IMR-90 (cell line): ENCODE measurements around the gene LRP1B. TPM values are rescaled to one million over a fixed set of nuclear protein-coding genes. Genes with fewer than 3 reads are reported as not detected.

Source experiments
- ATAC-seq: fragments of 200-7000 bp; cut with Tn5 transposase; 2 replicates; pipeline ENCODE4 v1.9.1; 2020; ENCODE audit warnings: low read depth, mild to moderate bottlenecking, moderate library complexity
- BruUV-seq: library from RNA; stranded (reverse); fragments of 400-500 nt; replicated peaks from 2 replicates; lab custom pipeline; 2021; lab: Mats Ljungman, UMichigan
- CTCF ChIA-PET: fragments of 300-600 bp; formaldehyde crosslinking; extraction: SDS; loops from one replicate; lab custom pipeline; 2021; ENCODE audit warnings: antibody characterized with exemption; lab: Yijun Ruan, JAX
- POLR2A ChIA-PET: fragments of 300-600 bp; sonication (Branson Sonifier 250); formaldehyde crosslinking; loops from one replicate; lab custom pipeline; 2022; ENCODE audit warnings: antibody characterized with exemption; ENCODE audit not compliant: unreplicated experiment; lab: Charles Lee
- DNase-seq: peaks from one replicate; pipeline ENCODE4 v3.0.0; 2013
- H2AFZ ChIP-seq: replicated peaks from 2 replicates; pipeline ENCODE3; 2013; ENCODE audit warnings: low read length, mild to moderate bottlenecking; ENCODE audit not compliant: poor library complexity
- H2AK5ac ChIP-seq: 2 replicates; pipeline ENCODE4 v1.6.1; 2013; ENCODE audit warnings: low read depth, low read length, inconsistent platforms
- H2AK9ac ChIP-seq: replicated peaks from 2 replicates; pipeline ENCODE3; 2013; ENCODE audit warnings: mild to moderate bottlenecking, low read depth, low read length, moderate library complexity; ENCODE audit not compliant: poor library complexity
- H2BK120ac ChIP-seq: 2 replicates; pipeline ENCODE4 v1.6.1; 2013; ENCODE audit warnings: low read depth, low read length, inconsistent platforms
- H2BK15ac ChIP-seq: 3 replicates; pipeline ENCODE4 v1.6.1; 2013; ENCODE audit warnings: low read depth, low read length, inconsistent platforms
- H2BK20ac ChIP-seq: 2 replicates; pipeline ENCODE4 v1.6.1; 2013; ENCODE audit warnings: low read depth, mild to moderate bottlenecking, inconsistent platforms, low read length, moderate library complexity
- H2BK5ac ChIP-seq: 2 replicates; pipeline ENCODE4 v1.6.1; 2013; ENCODE audit warnings: mild to moderate bottlenecking, low read depth, low read length, inconsistent platforms; ENCODE audit not compliant: poor library complexity, severe bottlenecking
- H3K14ac ChIP-seq: replicated peaks from 2 replicates; pipeline ENCODE4 v1.6.1; 2013; ENCODE audit warnings: low read depth, low read length, inconsistent platforms
- H3K18ac ChIP-seq: 2 replicates; pipeline ENCODE4 v1.6.1; 2013; ENCODE audit warnings: low read depth, low read length, control low read depth
- H3K23ac ChIP-seq: 2 replicates; pipeline ENCODE4 v1.6.1; 2013; ENCODE audit warnings: low read depth, low read length, inconsistent platforms
- H3K27ac ChIP-seq: 2 replicates; pipeline ENCODE4 v1.5.1; 2013; ENCODE audit warnings: mild to moderate bottlenecking, control low read depth, low read length; ENCODE audit not compliant: insufficient read depth
- H3K27me3 ChIP-seq: 2 replicates; pipeline ENCODE4 v1.6.1; 2013; ENCODE audit warnings: low read length; ENCODE audit not compliant: control insufficient read depth, insufficient read depth
- H3K36me3 ChIP-seq: 2 replicates; pipeline ENCODE4 v1.6.1; 2013; ENCODE audit warnings: low read length, mixed read lengths; ENCODE audit not compliant: control insufficient read depth, insufficient read depth
- H3K4ac ChIP-seq: 2 replicates; pipeline ENCODE4 v1.6.1; 2013; ENCODE audit warnings: low read depth, low read length, inconsistent platforms
- H3K4me1 ChIP-seq: 2 replicates; pipeline ENCODE4 v1.6.1; 2013; ENCODE audit warnings: low read length, mixed read lengths; ENCODE audit not compliant: control insufficient read depth, insufficient read depth
- H3K4me2 ChIP-seq: 2 replicates; pipeline ENCODE4 v1.6.1; 2013; ENCODE audit warnings: low read depth, mild to moderate bottlenecking, control low read depth, low read length, moderate library complexity
- H3K4me3 ChIP-seq: 2 replicates; pipeline ENCODE4 v1.5.1; 2013; ENCODE audit warnings: low read depth, mild to moderate bottlenecking, control low read depth, low read length, moderate library complexity; ENCODE audit not compliant: insufficient read depth
- H3K56ac ChIP-seq: 2 replicates; pipeline ENCODE4 v1.6.1; 2013; ENCODE audit warnings: low read length, inconsistent platforms; ENCODE audit not compliant: insufficient read depth; ENCODE audit errors: extremely low read depth
- H3K79me1 ChIP-seq, 2 experiments: 2 replicates each; pipeline ENCODE4 v1.6.1; 2013; ENCODE audit warnings: low read length in 2 of 2, inconsistent platforms in 1 of 2, low read depth in 1 of 2
- H3K9ac ChIP-seq: 2 replicates; pipeline ENCODE4 v1.6.1; 2013; ENCODE audit warnings: low read depth, low read length, control low read depth
- H3K9me1 ChIP-seq: 2 replicates; pipeline ENCODE4 v1.6.1; 2013; ENCODE audit warnings: low read length, inconsistent platforms; ENCODE audit not compliant: insufficient read depth
- H3K9me3 ChIP-seq: 2 replicates; pipeline ENCODE4 v1.6.1; 2013; ENCODE audit warnings: low read length; ENCODE audit not compliant: control insufficient read depth, insufficient read depth
- H4K20me1 ChIP-seq: 2 replicates; pipeline ENCODE4 v1.6.1; 2013; ENCODE audit warnings: low read length, inconsistent platforms; ENCODE audit not compliant: insufficient read depth
- H4K5ac ChIP-seq: 2 replicates; pipeline ENCODE4 v1.6.1; 2013; ENCODE audit warnings: mild to moderate bottlenecking, low read depth, low read length, control low read depth
- H4K8ac ChIP-seq, 2 experiments: 2 replicates each; pipeline ENCODE4 v1.6.1; 2013; ENCODE audit warnings: low read depth in 2 of 2, low read length in 2 of 2, control low read depth in 1 of 2, inconsistent platforms in 1 of 2
- H4K91ac ChIP-seq: 2 replicates; pipeline ENCODE4 v1.6.1; 2013; ENCODE audit warnings: low read depth, low read length, inconsistent platforms; ENCODE audit not compliant: insufficient read depth
- BHLHE40 ChIP-seq: fragments of 150-350 bp; IDR thresholded peaks from 2 replicates; pipeline ENCODE4 v1.6.1; 2016; ENCODE audit warnings: mild to moderate bottlenecking, low read depth, low read length
- CEBPB ChIP-seq: IDR thresholded peaks from 2 replicates; pipeline ENCODE4 v1.6.1; 2012; ENCODE audit warnings: low read depth, low read length, improper control_type of control experiment
- CHD1 ChIP-seq: IDR thresholded peaks from 2 replicates; pipeline ENCODE4 v1.6.1; 2012; ENCODE audit warnings: low read depth, low read length, improper control_type of control experiment
- FOS ChIP-seq: fragments of 150-350 bp; IDR thresholded peaks from 2 replicates; pipeline ENCODE4 v1.6.1; 2016; ENCODE audit warnings: low read depth, low read length
- MAFK ChIP-seq: IDR thresholded peaks from 2 replicates; pipeline ENCODE4 v1.6.1; 2012; ENCODE audit warnings: low read depth, low read length, improper control_type of control experiment
- MAZ ChIP-seq: IDR thresholded peaks from 2 replicates; pipeline ENCODE4 v1.6.1; 2012; ENCODE audit warnings: low read depth, mild to moderate bottlenecking, low read length, improper control_type of control experiment, moderate library complexity, borderline replicate concordance
- MXI1 ChIP-seq: IDR thresholded peaks from 2 replicates; pipeline ENCODE4 v1.6.1; 2012; ENCODE audit warnings: low read depth, mild to moderate bottlenecking, low read length, moderate library complexity, borderline replicate concordance
- NFE2L2 ChIP-seq: fragments of 150-350 bp; IDR thresholded peaks from 2 replicates; pipeline ENCODE4 v1.6.1; 2016; ENCODE audit warnings: low read depth, mild to moderate bottlenecking, low read length
- POLR2A ChIP-seq: IDR thresholded peaks from 2 replicates; pipeline ENCODE4 v1.6.1; 2012; ENCODE audit warnings: mild to moderate bottlenecking, low read depth, low read length
- RAD21 ChIP-seq: IDR thresholded peaks from 2 replicates; pipeline ENCODE4 v1.6.1; 2012; ENCODE audit warnings: low read length, improper control_type of control experiment
- RCOR1 ChIP-seq: IDR thresholded peaks from 2 replicates; pipeline ENCODE4 v1.6.1; 2012; ENCODE audit warnings: mild to moderate bottlenecking, low read length, improper control_type of control experiment; ENCODE audit not compliant: insufficient replicate concordance
- RFX5 ChIP-seq: IDR thresholded peaks from 2 replicates; pipeline ENCODE4 v1.8.0; 2012; ENCODE audit warnings: low read depth, mild to moderate bottlenecking, low read length, moderate library complexity
- SMC3 ChIP-seq: fragments of 150-350 bp; IDR thresholded peaks from 2 replicates; pipeline ENCODE4 v1.6.1; 2016; ENCODE audit warnings: low read depth, mild to moderate bottlenecking, antibody characterized with exemption, low read length, moderate library complexity
- WGBS, 2 experiments: methylation state at CpG; one replicate each; pipeline versions ENCODE4 v1.1.5 to v1.1.7; 2013; ENCODE audit warnings: missing lambda C conversion rate in 2 of 2; ENCODE audit not compliant: insufficient read length in 1 of 2; ENCODE audit errors: extremely low coverage in 2 of 2; 5-methylcytosine and 5-hydroxymethylcytosine counted together
- dilution Hi-C: fragments of 300-500 bp; cut with HindIII; formaldehyde crosslinking; loops from one replicate; pipeline ENCODE4 v1.14.3; 2018; ENCODE audit warnings: low sequenced_read_pairs; ENCODE audit not compliant: unreplicated experiment
- in situ Hi-C: fragments of 300-500 bp; cut with MboI; formaldehyde crosslinking; loops from 3 replicates; pipeline ENCODE4 v1.14.3; 2019; ENCODE audit warnings: low sequenced_read_pairs, inconsistent platforms, mixed read lengths
- intact Hi-C: fragments of 100-400 bp; cut with micrococcal nuclease; formaldehyde crosslinking; loops from 2 replicates; pipeline ENCODE4 v1.10.0; 2022
- polyA plus RNA-seq, 3 experiments: library from polyadenylated mRNA; depleted of rRNA; stranded (reverse); fragments of >200 nt; gene quantifications; 2 replicates each; pipeline ENCODE4 v1.2.3, GENCODE V29; 2012; ENCODE audit warnings: low replicate concordance in 1 of 3
- total RNA-seq: library from RNA; depleted of rRNA; stranded (reverse); fragments of >200 nt; gene quantifications from 2 replicates; pipeline ENCODE4 v1.2.3, GENCODE V29; 2012
- TF ChIP-seq, protein P1 (sequence below): fragments of 150-350 bp; IDR thresholded peaks from 2 replicates; pipeline ENCODE4 v1.6.1; 2016; ENCODE audit warnings: low read depth, mild to moderate bottlenecking, low read length, moderate library complexity, borderline replicate concordance
- TF ChIP-seq, protein P2 (sequence below): conservative IDR thresholded peaks from 2 replicates; pipeline ENCODE4 v1.5.1; 2012; ENCODE audit warnings: mild to moderate bottlenecking, low read depth, low read length, improper control_type of control experiment
- TF ChIP-seq, protein P3 (sequence below): fragments of 150-350 bp; IDR thresholded peaks from 2 replicates; pipeline ENCODE4 v1.6.1; 2017; ENCODE audit warnings: mild to moderate bottlenecking, antibody characterized with exemption, low read length, low read depth

LRP1B gene
- total and polyA plus RNA-seq, 2 of the 4 experiments (the other 2 are of a cell fraction): under 0.01 to 0.02 TPM

DNA sequence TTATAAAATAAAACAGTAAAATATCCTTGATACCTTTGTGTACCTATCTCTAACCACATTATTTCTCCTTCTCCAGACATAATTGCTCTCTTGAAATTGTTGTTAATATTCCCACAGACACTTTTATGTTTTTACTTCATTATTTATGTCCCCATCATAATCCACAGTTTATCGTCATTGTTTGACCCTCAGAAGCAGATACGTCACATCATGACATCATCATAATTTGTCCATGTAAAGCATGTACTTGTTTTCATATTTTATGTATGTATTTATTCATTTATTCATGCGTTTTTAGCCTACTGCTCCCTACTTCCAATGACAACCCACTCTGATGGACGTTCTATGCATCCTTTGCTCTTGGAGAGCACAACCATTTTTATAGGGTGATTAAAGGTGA is 1943.7 kb downstream of the LRP1B start:
- CTCF ChIA-PET: no interaction called here
- H3K14ac ChIP-seq: no peak overlapping the region
- in situ Hi-C loops: no loop called here
- no peak overlapping the region for H2BK15ac ChIP-seq
- dilution Hi-C loops: no loop called here
- POLR2A ChIA-PET: no interaction called here
- H2AFZ ChIP-seq: no peak overlapping the region
- ATAC-seq (no peak), DNase-seq (no peak)
- no peak overlapping the region for H3K4me2 ChIP-seq
- H3K9ac ChIP-seq: no peak overlapping the region
- no peak overlapping the region for H2AK5ac ChIP-seq
- no peaks in the 10 kb centered on the region for H3K9me1 ChIP-seq
- no peak overlapping the region for H4K91ac ChIP-seq
- no peak overlapping the region for H3K27ac ChIP-seq
- no peak overlapping the region for H3K23ac ChIP-seq
- H3K79me1 ChIP-seq: no peaks in the 10 kb centered on the region
- no peak overlapping the region for H3K4ac ChIP-seq
- TF ChIP-seq RAD21 (no peak), RFX5 (no peak), CHD1 (no peak), MXI1 (no peak), CEBPB (no peak), NFE2L2 (no peak), RCOR1 (no peak), MAZ (no peak), BHLHE40 (no peak), FOS (no peak), SMC3 (no peak), MAFK (no peak), POLR2A (no peak)
- TF ChIP-seq, protein P1, sequence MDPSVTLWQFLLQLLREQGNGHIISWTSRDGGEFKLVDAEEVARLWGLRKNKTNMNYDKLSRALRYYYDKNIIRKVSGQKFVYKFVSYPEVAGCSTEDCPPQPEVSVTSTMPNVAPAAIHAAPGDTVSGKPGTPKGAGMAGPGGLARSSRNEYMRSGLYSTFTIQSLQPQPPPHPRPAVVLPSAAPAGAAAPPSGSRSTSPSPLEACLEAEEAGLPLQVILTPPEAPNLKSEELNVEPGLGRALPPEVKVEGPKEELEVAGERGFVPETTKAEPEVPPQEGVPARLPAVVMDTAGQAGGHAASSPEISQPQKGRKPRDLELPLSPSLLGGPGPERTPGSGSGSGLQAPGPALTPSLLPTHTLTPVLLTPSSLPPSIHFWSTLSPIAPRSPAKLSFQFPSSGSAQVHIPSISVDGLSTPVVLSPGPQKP: no peak
- TF ChIP-seq, protein P2, sequence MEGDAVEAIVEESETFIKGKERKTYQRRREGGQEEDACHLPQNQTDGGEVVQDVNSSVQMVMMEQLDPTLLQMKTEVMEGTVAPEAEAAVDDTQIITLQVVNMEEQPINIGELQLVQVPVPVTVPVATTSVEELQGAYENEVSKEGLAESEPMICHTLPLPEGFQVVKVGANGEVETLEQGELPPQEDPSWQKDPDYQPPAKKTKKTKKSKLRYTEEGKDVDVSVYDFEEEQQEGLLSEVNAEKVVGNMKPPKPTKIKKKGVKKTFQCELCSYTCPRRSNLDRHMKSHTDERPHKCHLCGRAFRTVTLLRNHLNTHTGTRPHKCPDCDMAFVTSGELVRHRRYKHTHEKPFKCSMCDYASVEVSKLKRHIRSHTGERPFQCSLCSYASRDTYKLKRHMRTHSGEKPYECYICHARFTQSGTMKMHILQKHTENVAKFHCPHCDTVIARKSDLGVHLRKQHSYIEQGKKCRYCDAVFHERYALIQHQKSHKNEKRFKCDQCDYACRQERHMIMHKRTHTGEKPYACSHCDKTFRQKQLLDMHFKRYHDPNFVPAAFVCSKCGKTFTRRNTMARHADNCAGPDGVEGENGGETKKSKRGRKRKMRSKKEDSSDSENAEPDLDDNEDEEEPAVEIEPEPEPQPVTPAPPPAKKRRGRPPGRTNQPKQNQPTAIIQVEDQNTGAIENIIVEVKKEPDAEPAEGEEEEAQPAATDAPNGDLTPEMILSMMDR: no peak
- TF ChIP-seq, protein P3, sequence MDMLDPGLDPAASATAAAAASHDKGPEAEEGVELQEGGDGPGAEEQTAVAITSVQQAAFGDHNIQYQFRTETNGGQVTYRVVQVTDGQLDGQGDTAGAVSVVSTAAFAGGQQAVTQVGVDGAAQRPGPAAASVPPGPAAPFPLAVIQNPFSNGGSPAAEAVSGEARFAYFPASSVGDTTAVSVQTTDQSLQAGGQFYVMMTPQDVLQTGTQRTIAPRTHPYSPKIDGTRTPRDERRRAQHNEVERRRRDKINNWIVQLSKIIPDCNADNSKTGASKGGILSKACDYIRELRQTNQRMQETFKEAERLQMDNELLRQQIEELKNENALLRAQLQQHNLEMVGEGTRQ: no peak
- no peaks in the 10 kb centered on the region for H3K27me3 ChIP-seq
- no peak overlapping the region for H2BK5ac ChIP-seq
- intact Hi-C loops: no loop called here
- no peaks in the 10 kb centered on the region for H4K20me1 ChIP-seq
- no peak overlapping the region for H2AK9ac ChIP-seq
- no peak overlapping the region for H3K56ac ChIP-seq
- H3K4me3 ChIP-seq: no peak overlapping the region
- no peaks in the 10 kb centered on the region for H3K4me1 ChIP-seq
- H3K9me3 ChIP-seq: peaks cover 5% of the 10 kb centered on the region
- H2BK20ac ChIP-seq: no peak overlapping the region
- BruUV-seq: no TSS peak
- H3K18ac ChIP-seq: no peak overlapping the region
- no CpG with 5 or more reads among the region's 4 CpGs for WGBS, 2 experiments
- no peak overlapping the region for H4K8ac ChIP-seq
- no peak overlapping the region for H2BK120ac ChIP-seq
- H4K5ac ChIP-seq: no peak overlapping the region
- no peaks in the 10 kb centered on the region for H3K36me3 ChIP-seq
